OCI-LY1 (cell line): ENCODE results near the gene NUMB.

ENCODE experiments used
- H2AFZ ChIP-seq: fragments of 200-600 bp; sonication (generic), shearing (Covaris generic); 2 replicates; pipeline ENCODE4 v1.6.0; 2014; ENCODE audit warnings: antibody characterized with exemption, mild to moderate bottlenecking, low read length
- H3F3A ChIP-seq: fragments of 200-600 bp; sonication (generic), shearing (Covaris generic); 2 replicates; pipeline ENCODE4 v1.6.0; 2014; ENCODE audit warnings: mild to moderate bottlenecking, antibody characterized with exemption, low read length, moderate library complexity; ENCODE audit not compliant: insufficient read depth
- H3K27ac ChIP-seq: fragments of 200-600 bp; sonication (generic); 2 replicates; pipeline ENCODE4 v1.5.1; 2014; ENCODE audit warnings: low read length, mixed run types, mild to moderate bottlenecking, low read depth; ENCODE audit not compliant: poor library complexity, severe bottlenecking
- H3K27me3 ChIP-seq: fragments of 200-600 bp; sonication (generic); 2 replicates; pipeline ENCODE4 v1.6.0; 2014; ENCODE audit warnings: antibody characterized with exemption, mild to moderate bottlenecking, low read length, moderate library complexity; ENCODE audit not compliant: insufficient read depth
- H3K36me3 ChIP-seq: fragments of 200-600 bp; sonication (generic); 2 replicates; pipeline ENCODE4 v1.6.1; 2014; ENCODE audit warnings: mild to moderate bottlenecking, antibody characterized with exemption, low read length, moderate library complexity, mixed read lengths; ENCODE audit not compliant: insufficient read depth
- H3K4me1 ChIP-seq: fragments of 200-600 bp; sonication (generic); 2 replicates; pipeline ENCODE4 v1.5.1; 2014; ENCODE audit warnings: mild to moderate bottlenecking, low read length, moderate library complexity; ENCODE audit not compliant: insufficient read depth, severe bottlenecking
- H3K4me2 ChIP-seq: fragments of 200-600 bp; sonication (generic), shearing (Covaris generic); 2 replicates; pipeline ENCODE4 v1.6.1; 2014; ENCODE audit warnings: low read length
- H3K4me3 ChIP-seq: fragments of 200-600 bp; sonication (generic); 2 replicates; pipeline ENCODE4 v1.5.1; 2014; ENCODE audit warnings: low read length, low read depth, mild to moderate bottlenecking, mixed read lengths; ENCODE audit not compliant: poor library complexity, severe bottlenecking
- H3K79me2 ChIP-seq: fragments of 200-600 bp; shearing (Covaris generic); 2 replicates; pipeline ENCODE4 v1.6.1; 2016; ENCODE audit warnings: mixed run types, low read length, mixed read lengths; ENCODE audit not compliant: insufficient read depth
- H3K9ac ChIP-seq: fragments of 200-600 bp; sonication (generic), shearing (Covaris generic); 2 replicates; pipeline ENCODE4 v1.6.1; 2014; ENCODE audit warnings: mild to moderate bottlenecking, low read length, mixed read lengths
- H3K9me2 ChIP-seq: fragments of 200-600 bp; sonication (generic), shearing (Covaris generic); 2 replicates; pipeline ENCODE4 v1.6.1; 2014; ENCODE audit warnings: low read depth, mild to moderate bottlenecking, low read length, mixed read lengths
- H3K9me3 ChIP-seq: fragments of 200-600 bp; shearing (Covaris generic); 2 replicates; pipeline ENCODE4 v1.6.1; 2014; ENCODE audit warnings: low read length, mixed read lengths
- H4K20me1 ChIP-seq: fragments of 200-600 bp; sonication (generic), shearing (Covaris generic); 2 replicates; pipeline ENCODE4 v1.6.0; 2016; ENCODE audit warnings: mild to moderate bottlenecking, low read length; ENCODE audit not compliant: insufficient read depth
- CTCF ChIP-seq: fragments of 200-600 bp; sonication (generic), shearing (Covaris generic); IDR thresholded peaks from 2 replicates; pipeline ENCODE4 v1.5.1; 2017; ENCODE audit warnings: mild to moderate bottlenecking, antibody characterized with exemption, low read length, moderate library complexity, mixed read lengths
- EZH2 ChIP-seq: fragments of 200-600 bp; sonication (generic), shearing (Covaris generic); IDR thresholded peaks from 2 replicates; pipeline ENCODE4 v1.8.0; 2017; ENCODE audit warnings: borderline replicate concordance, mixed run types, mild to moderate bottlenecking, antibody characterized with exemption, low read length, moderate library complexity, mixed read lengths

The NUMB gene

GRCh38 chr14:73365727-73366126 is 92.6 kb downstream of the NUMB start:
- Histone ChIP-seq H3K79me2 (no peaks in the 10 kb centered on the region), H3K9ac (no peak overlapping the region), H3K9me2 (no peaks in the 10 kb centered on the region), H3K9me3 (no peaks in the 10 kb centered on the region), H3K36me3 (no peaks in the 10 kb centered on the region), H4K20me1 (no peaks in the 10 kb centered on the region), H3K4me1 (peaks cover 5% of the 10 kb centered on the region), H2AFZ (no peak overlapping the region), H3K4me2 (no peak overlapping the region), H3K27ac (no peak overlapping the region), H3K27me3 (no peaks in the 10 kb centered on the region), H3F3A (no peaks in the 10 kb centered on the region), H3K4me3 (no peak overlapping the region)
- TF ChIP-seq CTCF (no peak), EZH2 (no peak)

- Histone ChIP-seq H2AFZ (no peak overlapping the region), H3K9me2 (no peaks in the 10 kb centered on the region), H3K9me3 (no peaks in the 10 kb centered on the region), H3K4me1 (peaks cover 2% of the 10 kb centered on the region), H3K4me2 (no peak overlapping the region), H4K20me1 (no peaks in the 10 kb centered on the region), H3K4me3 (no peak overlapping the region), H3K27ac (no peak overlapping the region), H3K79me2 (no peaks in the 10 kb centered on the region), H3K36me3 (no peaks in the 10 kb centered on the region), H3K9ac (no peak overlapping the region), H3K27me3 (no peaks in the 10 kb centered on the region), H3F3A (no peaks in the 10 kb centered on the region)
- TF ChIP-seq CTCF (no peak), EZH2 (no peak)
Observed at GRCh38 chr14:73364559-73364958, 93.8 kb downstream of the NUMB start.

- Histone ChIP-seq H2AFZ (no peak overlapping the region), H3K4me3 (no peak overlapping the region), H4K20me1 (no peaks in the 10 kb centered on the region), H3K27me3 (no peaks in the 10 kb centered on the region), H3K9ac (no peak overlapping the region), H3F3A (no peaks in the 10 kb centered on the region), H3K4me2 (no peak overlapping the region), H3K36me3 (no peaks in the 10 kb centered on the region), H3K79me2 (no peaks in the 10 kb centered on the region), H3K27ac (no peak overlapping the region), H3K4me1 (no peaks in the 10 kb centered on the region), H3K9me2 (no peaks in the 10 kb centered on the region), H3K9me3 (no peaks in the 10 kb centered on the region)
- no peak for TF ChIP-seq EZH2
- TF ChIP-seq CTCF, result no peak
Observed at GRCh38 chr14:73359445-73359844, 98.9 kb downstream of the NUMB start.
